SKM-1 (cell line): Measurements from ENCODE around the gene RILPL2.
"Not testable (repeated sequence)": the region's sequence is repeated elsewhere in the genome, so short reads cannot be mapped to it uniquely, and the experiment has no call there.

Source experiments
- DNase-seq: peaks from one replicate; lab custom pipeline; 2025; ENCODE audit not compliant: unreplicated experiment; lab: John Stamatoyannopoulos, UW

The RILPL2 gene, protein sequence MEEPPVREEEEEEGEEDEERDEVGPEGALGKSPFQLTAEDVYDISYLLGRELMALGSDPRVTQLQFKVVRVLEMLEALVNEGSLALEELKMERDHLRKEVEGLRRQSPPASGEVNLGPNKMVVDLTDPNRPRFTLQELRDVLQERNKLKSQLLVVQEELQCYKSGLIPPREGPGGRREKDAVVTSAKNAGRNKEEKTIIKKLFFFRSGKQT

GRCh38 chr12:123436017-123436964 lies at the start of gene RILPL2:
RILPL2 (minus strand) TSS chr12:123436684; CDS start chr12:123436420, 264 bp downstream.
- peak; percentile 70 for DNase-seq

DNA sequence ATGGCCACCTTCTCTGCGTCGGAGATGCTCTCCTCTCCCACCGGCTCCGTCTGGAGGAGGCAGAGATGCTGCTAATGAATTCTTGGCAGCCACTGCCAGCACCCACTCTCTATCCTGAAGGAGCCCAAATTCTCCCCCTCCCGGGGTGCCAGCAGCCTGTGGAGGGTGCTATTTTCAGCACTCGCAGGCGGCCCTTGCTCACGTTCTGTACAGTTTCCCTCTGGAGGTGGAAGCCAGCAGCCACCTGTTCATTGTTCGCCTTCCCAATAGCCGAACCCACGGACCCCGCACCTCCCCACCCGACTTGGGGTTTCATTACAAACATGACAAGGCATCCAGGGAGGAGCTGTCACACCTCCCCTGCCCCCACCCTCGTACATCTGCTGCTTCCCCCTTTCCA lies 49.3 kb upstream of the RILPL2 start:
- no peak for DNase-seq

- no peak for DNase-seq
These were observed 47.2 kb upstream of the RILPL2 start for GRCh38 chr12:123483602-123484248.

DNA sequence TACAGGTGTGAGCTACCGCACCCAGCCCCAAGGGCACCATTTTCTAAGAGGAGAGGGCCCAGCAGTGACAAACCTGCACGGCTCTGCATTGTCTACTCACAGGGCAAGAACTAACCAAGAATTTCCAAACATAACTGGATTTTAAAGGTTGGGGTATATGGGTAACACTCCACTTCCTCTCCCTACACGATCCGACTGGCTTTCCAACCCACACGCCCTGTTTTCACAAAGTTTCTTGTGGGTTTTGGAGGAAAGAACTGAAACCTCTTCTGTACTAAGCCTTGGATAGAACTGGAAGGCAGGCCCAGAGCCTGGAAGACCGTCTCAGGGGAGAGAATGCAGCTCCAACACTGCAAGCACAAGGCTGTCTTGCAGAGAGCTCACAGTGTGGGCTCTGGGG lies 46.4 kb upstream of the RILPL2 start:
- no peak for DNase-seq

GRCh38 chr12:123481251-123481650 lies 44.8 kb upstream of the RILPL2 start:
- not testable (repeated sequence) for DNase-seq

GRCh38 chr12:123479442-123480180 lies 43.1 kb upstream of the RILPL2 start:
- DNase-seq: no peak

DNA sequence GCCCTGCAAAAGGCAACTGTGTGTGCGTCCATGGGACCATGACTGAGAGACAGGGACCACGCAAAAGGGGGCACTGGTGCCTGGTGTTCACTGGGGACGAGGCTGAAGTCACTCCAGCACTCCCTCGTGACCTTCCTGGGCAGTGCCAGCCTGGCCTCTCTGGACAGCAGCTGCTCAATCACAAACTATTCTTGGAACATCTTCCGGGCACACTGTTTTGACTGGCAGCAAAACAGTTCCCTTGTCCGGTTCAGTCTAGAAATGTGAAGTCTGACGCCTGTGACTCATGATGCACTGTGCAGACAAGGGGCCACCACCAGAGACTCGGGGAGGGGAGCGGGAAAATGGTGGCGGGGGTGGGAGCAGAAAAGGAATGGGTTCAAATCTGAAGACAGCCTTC lies 42.3 kb upstream of the RILPL2 start:
- DNase-seq: no peak

DNA sequence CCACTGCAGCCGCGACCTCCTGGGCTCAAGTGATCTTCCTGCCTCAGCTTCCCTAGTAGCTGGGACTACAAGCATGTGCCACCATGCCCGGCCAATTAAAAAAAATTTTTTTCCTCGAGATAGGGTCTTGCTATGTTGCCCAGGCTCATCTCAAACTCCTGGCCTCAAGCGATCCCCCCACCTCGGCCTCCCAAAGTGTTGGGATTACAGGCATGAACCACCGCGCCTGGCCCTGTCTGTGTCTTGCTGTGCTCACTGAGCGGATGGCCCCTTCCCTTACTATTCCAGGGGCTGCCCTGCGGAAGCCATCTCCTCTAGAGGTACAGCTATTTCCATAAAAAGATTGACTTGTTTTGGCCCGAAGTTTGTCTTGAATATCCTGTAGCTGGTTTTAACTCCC lies 41.6 kb upstream of the RILPL2 start:
- no peak for DNase-seq

GRCh38 chr12:123475246-123475703 lies 38.8 kb upstream of the RILPL2 start:
- DNase-seq: no peak

DNA sequence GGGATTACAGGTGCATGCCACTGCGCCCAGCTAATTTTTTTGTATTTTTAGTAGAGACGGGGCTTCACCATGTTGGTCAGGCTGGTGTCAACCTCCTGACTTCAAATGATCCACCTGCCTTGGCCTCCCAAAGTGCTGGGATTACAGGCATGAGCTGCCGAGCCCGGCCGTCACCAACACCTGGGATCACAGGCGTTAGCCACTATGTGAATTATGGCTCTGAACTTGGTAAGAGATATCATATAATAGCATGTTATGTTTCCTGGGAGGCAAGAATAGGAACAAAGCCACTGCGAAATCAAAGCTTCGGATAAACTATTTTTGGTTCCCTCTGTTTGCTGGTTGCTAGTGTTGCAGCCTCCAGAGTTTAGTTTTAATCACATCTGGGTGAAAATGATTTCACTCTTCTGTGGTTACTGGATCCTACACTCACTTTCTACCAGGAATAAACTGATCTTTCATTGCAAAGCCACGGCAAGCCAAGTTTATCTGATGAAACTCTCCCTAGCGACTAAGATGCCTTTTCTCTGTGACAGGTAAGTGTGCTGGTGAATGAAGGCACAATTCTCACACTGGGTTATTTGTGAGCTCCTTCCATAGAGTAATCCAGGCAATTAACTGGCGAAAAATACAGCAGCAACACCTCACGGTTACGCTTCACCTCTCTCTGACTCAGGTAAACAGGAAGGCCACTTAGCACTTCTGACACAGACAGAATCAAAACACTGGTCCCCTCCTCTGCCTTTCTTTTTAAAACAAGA lies 38.2 kb upstream of the RILPL2 start:
- DNase-seq: no peak

DNA sequence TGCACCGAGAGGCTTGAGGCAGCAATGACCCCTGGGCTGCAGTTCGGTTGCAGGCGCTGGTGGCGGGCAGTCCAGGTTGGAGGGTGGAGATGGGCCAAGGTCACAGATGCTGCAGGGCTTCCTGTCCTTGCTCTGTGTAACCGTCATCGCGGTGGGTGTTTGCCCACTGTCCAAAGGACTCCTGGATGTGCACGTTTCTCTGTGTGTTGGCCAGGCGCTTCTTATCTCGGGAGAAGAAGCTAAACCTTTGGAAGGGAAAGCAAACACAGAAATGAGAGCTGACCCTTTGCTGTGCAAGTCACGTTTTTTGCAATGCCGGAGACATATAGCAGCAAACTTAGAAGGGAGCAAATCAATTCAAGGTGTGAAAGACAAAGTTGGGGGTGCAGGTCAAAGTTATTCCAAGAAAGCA lies 36.0 kb upstream of the RILPL2 start:
- DNase-seq: no peak

GRCh38 chr12:123471374-123472068 lies 35.0 kb upstream of the RILPL2 start:
- DNase-seq: no peak

DNA sequence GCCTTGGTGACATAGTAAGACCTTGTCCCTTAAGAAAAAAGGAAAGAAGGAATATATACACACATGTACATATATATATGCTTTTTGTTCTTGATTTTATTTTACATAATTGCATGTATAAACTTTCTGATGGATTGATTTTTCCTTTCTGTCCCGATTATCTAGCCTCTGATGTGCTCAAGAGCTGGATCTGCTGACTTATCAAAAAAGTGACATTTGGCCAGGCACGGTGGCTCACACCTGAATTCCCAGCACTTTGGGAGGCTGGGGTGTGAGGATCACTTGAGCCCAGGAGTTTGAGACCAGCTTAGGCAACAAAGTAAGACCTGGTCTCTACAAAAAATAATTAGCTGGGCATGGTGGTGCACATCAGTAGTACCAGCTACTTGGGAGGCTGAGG lies 33.5 kb upstream of the RILPL2 start:
- DNase-seq: no peak

- DNase-seq: no peak
These were observed 32.3 kb upstream of the RILPL2 start for GRCh38 chr12:123468786-123469185.

- DNase-seq: no peak
These were observed 28.6 kb upstream of the RILPL2 start for GRCh38 chr12:123465084-123465483.

DNA sequence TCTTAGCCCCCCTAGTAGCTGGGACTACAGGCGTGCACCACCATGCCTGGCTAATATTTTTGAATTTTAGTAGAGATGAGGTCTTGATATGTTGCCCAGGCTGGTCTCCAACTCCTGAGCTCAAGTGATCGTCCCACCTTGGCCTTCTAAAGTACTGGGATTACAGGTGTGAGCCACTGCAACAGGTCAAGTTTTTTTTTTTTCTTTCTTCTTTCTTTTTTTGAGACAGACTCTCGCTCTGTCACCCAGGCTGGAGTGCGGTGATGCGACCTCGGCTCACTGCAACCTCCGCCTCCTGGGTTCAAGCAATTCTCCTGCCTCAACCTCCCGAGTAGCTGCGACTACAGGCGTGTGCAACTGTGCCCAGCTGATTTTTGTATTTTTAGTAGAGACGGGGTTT lies 26.7 kb upstream of the RILPL2 start:
- not testable (repeated sequence) for DNase-seq

DNA sequence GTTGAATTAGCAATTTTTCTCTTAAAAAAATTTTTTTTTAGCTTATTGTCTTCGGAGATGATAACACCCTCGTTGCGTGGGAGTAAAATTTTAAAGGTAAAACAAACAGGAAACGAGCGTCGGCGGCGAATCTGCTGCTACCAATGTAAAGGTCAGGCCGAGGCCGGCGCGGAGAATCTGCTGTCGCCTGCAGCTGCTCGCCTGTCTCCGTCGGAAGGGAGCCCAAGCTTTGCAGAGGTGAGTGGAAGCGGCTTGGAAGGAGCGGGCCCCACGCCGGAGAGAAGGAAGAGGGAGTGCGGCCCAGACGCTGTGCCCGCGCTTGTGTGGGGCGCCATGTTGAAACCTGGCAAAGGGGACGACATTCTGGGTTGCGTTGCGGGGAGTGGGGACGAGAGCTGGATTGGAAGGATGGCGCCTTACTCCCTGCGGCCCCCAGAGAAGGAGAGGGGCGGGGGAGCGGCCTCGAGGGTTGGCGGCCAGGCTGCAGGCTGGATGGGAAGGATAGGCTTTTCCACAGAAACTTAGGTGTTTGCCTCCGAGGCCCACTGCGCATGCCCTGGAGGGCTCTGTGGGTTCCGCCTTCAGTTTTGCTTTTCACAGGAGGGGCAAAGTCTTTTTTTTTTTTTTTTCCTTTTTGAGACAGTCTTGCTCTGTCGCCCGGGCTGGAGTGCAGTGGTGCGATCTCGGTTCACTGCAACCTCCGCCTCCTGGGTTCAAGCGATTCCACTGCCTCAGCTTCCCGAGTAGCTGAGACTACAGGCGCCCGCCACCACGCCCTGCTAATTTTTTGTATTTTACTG lies 21.7 kb upstream of the RILPL2 start, which contains the start of gene SNRNP35:
Gene SNRNP35 (plus strand): TSS at position 160 of the 800 bp plus-strand sequence. CDS start 7,402 bp downstream, outside the sequence.
- DNase-seq: peak; percentile 15

GRCh38 chr12:123453165-123453564 lies 16.7 kb upstream of the RILPL2 start:
- no peak for DNase-seq

GRCh38 chr12:123452276-123452550 lies 15.7 kb upstream of the RILPL2 start:
- DNase-seq: not testable (repeated sequence)
